Suppressor macrophage (primary cell): ENCODE data around the gene TSPAN2.
A peak's percentile ranks its signal among the peaks of the same experiment; 100 is the strongest.

Source experiments
- DNase-seq, 4 experiments: peaks; one replicate each; pipeline ENCODE4 v3.0.0-alpha.2; 2020 to 2022

The TSPAN2 gene

DNA sequence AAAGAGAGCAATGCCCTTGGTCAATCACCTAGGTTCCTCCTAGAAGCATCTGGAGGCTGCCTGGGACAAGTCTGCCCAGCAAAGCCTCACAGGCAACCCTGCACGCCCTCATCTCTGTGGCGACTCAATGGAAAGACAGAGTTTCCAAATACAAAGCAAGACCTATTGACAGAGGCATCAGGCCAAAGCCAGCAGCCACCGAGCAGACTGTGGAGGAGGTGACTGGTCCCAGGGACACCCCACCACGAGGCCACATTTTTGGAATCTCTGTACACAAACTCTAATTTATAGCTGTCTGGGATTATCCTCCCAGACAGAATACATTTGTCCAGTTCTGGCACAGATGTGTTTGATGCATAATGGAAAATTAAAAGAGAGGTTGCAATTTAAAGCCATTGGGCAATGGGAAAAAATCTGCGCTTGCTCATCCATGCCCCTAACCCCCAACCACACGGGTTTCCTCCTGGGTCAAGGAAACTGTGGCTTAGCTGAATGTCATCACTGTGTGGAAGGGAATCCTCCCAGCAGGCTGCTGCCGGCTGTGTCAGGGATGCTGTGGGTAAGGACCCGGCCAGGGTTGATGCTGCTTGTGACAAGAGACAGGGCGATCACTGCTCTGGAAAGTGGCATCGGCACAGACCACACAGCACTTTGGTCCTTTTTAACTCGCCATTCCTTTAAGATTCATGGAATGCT is 14.3 kb downstream of the TSPAN2 start:
- DNase-seq = no peak

DNA sequence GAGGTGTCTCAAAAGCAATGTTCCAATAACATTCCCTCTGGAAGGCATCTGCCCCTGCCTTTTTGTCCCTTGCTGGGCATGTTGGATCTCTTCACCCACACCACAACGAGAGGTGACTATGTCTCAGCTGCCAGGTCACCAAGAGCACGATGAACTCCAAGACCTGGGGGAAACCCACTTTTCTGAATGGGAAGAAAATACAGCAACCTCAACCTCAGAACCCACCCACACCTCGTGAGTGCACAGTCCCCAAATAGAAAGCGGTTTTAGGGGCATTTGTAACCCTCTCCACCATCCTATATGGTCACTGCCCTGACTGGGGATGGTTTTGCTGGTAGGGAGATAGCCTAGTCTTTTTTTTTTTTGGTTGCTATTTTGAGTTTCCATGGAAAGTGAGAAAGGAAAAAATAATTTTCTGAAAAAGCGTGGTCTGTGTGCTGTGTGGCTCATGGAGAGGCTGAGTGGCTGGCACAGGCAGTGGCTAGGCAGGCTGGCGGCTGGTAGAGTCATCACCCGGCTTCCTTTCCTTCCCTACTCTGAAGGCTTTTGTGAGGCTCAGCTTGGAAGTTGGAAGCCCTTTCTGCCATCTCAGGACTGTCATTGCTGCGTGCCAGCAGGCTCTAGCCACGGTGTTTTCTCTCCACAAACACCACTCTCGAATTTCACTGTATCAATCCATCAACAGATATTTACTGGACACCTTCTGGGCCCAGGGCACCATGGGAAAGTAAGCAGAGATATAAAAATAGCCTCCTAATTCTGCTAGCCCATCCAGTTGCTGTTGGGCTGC is 15.8 kb downstream of the TSPAN2 start:
- no peak for DNase-seq

DNA sequence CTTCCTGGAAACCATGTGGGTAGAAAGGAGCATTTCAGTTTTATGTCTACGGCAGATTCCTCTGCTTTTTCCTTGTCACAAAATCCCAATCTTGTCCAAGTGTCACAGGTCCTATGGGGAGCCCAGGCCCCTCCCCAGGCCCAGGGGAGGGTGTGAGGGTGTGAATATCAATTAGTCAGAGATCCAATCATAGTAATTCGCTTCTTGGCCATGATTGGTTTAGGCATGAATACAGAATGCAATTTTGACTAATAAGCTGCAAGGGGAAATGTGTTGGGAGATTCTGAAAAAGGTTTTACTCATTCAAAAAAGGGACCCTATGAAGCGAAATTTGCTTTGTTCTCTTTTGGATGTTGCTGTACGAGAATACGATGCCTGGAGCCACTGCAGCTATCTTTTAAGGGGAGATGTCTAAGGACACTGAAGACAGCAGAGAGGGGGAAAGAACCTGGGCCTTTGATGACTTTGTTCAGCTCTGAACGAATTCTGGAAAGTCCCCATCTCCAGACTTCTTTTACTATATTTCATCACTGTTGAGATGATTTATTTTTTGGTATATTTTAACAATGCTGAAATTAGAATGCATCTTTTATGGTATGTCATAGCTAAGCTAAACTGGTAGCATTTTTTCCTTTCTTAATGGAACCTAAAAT is 18.2 kb downstream of the TSPAN2 start:
- no peak for DNase-seq

DNA sequence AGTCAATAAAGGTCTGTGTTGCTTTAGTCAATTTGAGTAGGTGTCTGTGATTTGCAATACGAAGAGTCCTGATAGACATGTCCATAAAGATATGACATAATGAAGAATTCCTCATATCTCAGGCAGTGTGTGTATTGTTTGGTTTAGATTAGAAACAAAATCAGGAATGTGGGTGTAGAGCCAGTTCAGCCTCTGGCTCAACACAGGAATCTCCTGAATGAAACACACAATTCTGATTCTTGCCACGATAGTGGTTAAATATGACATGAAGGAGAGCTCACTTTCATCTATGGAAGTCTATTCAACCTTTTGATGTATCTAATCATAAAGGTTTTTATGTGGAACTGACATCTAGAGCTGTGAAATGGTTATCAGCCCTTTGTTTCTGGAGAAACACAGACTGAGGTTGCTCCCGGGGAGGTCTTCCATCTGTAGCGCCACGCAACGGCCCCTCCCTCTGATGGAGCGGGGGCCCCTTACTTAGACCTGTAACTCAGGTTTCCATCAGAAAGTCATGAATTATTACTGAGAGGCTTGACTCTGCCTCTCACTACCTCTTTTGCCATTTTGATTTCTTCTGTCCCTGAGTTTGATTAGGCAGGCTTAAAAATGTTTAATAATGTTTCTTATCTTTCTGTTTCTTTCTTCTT is 19.5 kb downstream of the TSPAN2 start:
- no peak for DNase-seq

DNA sequence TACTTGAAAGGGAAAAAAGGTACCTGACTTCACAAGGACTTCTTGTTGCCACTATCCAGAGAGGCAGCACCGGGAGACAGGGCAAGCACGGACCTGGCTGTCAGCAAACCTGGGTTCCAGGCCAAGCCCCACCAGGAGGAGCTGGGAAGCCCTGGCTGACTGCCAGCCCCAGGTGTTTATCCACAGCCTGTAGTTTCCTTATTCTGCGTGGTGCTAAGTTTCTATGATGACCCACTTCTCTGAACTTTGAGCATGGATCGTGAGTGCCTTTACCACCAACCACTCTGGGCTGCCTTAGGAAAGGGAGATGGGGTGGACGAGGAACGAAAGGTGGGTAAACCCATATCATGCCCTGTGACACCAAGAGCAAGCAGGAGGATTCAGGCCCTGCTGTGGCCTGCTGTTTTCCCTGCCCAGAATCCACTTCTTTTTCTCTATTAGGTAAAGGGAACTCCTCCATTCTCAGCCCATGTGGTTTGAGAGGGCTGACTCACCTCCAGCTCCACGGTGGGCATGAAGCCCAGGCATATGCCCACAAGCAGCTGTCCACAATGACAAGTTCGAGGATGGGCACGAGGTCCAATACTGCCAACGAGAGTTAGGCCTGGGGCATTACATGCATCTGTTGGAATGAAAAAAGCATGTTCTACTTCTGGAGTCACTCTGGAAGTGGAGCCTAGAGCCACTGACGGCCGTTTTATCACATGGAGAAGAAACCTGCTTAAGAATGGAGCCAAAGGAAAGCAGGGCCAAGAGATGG is 20.3 kb downstream of the TSPAN2 start:
- DNase-seq = no peak

DNA sequence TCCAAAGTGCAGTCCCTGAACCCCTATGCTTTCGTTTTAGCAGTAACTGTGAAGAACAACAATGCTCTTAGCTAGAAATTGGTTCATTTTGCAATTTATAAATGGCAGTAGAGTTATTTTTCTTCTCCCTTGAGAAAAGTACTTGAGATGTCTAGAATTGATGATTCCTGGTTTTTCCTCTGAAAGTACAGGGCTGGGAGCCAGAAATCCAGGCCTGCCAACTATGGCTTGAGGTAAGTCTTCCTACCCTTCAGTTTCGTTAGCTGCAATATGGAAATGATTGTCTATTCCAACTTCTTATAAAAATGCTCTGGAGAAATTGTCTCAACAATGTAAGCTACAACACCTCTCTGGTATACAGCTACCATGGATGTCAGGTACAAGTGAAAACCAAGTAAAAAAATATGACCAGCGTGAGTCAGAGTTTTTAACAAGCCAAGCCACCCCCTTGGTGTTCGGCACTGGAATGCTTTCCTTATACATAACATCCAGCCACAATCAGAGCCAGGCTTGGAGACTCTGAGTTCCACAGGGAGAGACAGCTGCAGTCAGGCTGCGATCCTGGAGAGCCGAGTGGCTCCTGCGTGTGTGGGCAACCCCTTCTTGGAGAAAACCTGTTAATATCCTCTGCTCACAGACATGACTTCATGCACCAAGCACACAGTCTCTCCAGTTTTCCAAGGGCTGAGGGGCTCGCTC is 22.0 kb downstream of the TSPAN2 start:
- DNase-seq = no peak

DNA sequence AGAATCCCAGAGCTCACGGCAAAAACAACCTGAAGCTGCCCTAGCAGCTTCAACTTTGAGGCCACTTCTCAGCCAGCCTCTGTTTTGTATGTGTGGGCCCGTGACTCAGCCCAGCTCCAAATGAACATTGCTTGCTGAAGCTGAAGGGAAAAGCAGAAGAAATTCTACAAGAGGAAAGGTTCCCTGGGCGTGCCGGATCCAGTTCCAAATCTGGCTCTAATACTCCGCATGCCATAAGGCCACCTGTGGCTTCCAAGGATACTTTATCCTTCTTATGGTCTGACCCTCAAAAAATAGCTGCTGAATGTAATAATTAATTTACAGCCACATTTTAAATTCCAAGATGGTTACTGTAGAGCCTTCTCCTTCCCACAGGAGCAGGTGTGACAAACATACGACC is 24.3 kb downstream of the TSPAN2 start:
- DNase-seq = no peak

DNA sequence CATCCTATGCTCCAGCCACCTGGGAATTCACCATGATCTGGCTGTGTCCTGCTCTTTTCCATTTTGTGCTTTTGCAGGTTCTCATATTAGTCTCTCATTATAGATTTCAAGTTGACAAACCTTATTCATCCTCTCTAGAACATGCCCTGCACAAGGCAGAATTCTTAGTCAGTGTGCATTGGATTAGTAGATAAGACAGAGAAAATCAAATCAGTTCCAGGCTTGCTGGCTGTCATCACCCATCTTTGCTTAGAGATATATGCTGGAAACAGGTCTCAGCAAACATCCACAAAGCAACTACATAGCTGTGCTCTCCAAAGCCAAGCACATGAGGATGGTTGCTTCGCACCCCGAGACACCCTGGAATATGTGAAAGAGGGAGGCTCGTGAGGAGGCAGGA is 24.8 kb downstream of the TSPAN2 start:
- DNase-seq = no peak

DNA sequence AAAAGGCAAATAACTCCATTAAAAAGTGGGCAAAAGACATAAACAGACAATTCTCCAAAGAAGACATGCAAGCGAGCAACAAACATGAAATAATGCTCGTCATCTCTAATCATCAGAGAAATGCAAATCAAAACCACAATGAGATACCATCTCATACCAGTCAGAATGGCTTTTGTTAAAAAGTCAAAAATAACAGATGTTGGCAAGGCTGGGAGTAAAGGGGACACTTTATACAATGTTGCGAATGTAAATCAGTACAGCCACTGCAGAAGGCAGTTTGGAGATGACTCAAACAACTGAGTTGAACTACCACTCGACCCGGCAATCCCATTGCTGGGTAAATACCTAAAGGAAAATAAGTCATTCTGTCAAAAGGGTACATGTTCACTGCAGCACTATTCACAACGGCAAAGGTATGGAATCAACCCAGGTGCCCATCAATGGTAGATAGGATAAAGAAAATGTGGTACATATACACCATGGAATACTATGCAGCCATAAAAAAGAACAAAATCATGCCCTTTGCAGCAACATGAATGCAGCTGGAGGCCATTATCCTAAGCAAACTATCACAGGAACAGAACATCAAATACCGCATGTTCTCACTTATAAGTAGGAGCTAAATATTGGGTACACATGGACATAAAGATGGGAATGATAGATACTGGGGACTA is 25.9 kb downstream of the TSPAN2 start:
- no peak for DNase-seq

DNA sequence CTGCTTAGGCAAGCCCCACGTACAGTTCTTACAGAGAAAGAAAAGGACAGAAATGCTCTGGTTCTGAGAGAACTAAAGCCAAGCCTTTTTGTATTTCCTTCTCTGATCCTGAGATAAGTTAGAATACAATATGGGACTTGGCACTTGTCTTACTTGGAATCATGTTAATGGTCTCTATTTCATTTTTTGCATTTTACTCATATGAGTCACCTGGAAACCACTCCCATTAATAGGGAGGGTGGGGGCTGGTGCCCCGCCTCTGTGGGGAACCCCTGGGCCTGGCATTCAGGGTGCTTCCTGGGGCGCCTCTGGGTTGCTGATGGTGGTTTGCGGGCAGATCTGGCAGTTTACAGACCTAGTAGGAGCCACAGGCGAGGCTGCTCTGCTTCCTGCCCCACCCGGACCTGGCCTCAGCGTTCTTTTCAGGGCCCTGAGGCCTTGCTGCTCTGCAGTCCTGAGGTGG is 26.7 kb downstream of the TSPAN2 start:
- DNase-seq = no peak

DNA sequence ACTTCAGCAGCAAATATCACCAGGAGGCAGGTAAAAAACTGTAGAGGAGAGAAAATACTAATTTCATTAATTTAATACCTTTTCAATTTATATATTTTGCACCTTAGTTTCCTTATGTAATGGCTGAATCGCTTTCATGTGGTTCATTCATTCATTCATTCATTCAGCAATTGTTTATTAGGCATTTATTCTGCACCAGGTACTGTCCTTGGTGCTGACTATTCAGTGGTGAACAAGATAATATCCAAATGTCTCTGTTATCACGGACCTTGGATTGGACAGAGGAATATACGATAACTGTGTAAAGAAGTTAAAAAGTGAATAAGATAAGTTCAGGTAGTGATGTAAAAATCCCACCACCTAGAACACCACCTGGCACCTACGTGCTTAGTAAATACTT is 28.8 kb downstream of the TSPAN2 start:
- DNase-seq = peak in 1 of 4 experiments; percentile 16

DNA sequence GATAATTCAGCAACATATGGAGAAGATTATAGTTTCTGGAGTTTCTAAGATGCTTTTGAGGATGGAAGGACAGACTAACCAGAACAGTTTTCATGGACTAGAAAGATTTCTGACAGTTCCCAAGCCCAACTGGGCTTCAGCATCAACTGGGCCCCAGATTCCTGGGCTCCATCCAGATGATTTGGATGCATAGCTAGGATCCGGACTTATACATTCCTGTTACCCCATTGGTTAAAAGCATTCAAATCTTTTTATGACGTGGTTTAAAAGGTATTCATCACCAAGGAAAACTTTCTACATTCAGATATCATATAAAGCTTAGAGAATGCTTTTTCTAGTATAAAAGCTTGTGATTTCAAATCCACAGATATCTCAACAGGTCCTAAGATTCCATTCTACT is 30.0 kb downstream of the TSPAN2 start:
- DNase-seq = no peak

DNA sequence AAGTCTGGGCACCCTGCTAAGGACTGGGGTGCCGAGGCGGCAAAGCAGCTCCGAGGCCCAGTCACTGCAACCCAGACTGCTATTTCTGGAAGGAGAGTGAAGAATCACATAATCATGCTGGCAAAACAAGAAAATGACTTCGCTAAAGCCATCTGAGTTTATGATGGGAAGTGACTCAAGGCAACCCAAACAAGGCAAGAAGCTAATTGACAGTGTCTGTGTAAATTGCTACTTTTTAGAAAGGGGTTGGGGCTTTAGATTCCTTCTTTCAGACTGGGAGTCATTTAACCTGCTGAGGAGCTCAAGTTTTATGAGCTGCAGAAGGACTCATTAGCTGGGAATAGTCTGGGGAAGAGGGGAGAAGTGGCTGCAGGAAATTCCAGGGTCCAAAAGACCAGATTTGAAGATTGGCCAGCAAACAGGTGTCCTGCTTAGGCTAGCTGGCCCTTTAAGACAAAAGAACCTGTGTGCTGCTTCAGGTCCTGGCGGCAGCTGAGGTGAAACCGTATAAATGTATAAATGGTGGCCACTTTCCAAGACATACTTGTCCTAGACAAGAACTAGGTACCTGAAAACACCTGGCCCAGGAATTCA is 31.5 kb downstream of the TSPAN2 start:
- DNase-seq = no peak

DNA sequence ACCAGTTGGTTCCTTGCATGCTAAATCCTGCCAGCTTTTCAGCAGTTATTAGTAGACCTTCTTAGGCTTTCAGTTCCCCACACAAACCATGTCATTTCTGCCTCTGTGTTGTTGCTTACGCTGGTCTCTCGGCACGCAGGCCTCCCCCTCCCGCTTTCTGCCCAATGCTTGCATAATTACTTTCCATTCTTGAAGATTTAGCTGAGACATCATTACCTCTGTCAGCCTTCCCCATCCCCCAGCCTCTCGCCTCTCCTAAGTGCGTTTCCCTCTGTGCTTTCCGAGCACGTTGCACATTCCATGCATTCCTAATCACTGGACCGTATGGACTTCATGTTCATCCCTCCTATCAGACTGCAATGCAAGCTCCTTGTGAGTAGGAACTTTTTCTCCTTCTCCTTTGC is 32.9 kb downstream of the TSPAN2 start:
- peak; percentile 68 to 82 (median 80) for DNase-seq

DNA sequence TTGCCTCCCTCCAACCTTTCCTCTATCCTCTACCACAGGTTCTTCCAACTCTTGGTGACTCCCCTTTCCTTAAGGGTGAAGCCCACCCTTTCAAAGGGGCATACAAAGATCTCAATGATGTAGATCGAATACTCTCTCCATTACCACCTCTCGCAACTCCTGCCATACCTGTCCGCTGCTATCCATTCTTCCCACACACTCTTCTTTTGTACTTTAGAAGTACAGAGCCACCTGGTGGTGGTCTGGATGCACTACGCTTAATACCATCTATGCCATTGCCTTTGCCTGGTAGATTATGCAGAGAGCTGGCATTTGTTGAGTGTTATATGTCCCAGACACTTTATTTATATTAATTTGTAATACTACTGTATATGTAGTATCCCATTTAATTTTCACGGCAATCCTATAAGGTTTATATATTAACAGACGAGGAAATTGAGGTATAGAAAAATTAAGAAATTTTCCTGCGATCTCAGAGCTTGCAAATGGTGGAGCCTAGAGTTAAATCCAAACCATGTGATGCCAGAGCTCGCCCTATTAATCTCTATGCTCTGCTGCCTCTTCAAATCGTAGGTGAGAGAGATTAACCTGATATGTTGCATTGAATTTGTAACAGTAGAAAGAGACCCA is 36.7 kb downstream of the TSPAN2 start:
- DNase-seq = peak; percentile 63 to 80 (median 70)

DNA sequence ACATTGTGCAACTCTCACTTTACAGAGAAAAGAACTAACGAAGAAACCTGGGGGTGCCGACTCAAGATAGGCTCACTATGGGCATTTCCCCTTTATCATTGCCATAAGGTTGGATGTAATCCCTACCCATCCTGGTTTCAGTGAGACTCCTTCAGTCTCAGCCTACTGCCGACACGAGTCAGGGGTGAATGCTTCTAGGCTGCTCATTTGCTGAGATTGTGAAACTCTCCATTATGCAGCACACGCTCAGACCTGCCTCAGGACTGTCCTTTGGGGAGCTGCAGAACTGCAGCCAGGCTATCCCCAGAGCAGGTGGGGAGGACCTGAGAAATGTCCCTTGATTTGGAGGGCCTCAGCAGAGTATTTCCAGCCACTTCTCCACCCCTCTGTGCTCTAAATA is 37.5 kb downstream of the TSPAN2 start:
- no peak for DNase-seq

DNA sequence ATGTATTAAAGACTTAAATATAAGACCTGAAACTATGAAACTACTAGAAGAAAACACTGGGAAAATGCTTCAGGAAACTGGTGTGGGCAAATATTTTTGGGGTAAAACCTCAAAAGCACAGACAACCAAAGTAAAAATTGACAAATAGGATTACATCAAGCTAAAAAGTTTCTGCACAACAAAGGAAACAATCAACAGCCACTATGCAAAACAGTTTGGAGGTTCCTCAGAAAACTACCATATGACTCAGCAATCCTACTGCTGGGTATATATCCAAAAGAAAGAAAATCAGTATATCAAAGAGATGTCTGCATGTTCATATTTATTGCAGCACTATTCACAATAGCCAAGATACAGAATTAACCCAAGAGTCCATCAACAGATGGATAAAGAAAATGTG is 42.6 kb downstream of the TSPAN2 start:
- peak in 1 of 4 experiments; percentile 8 for DNase-seq

DNA sequence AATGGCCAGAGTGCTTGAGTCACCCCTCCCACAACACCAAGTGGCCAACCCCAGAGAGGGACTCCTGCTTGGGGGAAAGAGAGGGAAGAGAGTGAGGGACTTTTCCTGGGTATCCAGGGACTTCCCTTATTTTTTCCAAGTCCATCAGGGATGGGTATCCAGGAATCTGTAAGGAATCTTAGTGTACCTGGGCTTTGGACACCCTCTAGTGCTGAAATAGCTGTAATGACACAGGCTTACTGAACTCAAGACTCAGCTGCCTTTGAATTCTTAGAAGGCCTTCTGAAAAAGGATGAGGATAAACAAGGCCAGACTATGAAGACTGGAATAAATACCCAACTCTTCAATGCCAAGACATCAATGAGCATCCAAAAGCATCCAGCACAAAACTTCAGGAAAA is 47.6 kb downstream of the TSPAN2 start:
- no peak for DNase-seq

DNA sequence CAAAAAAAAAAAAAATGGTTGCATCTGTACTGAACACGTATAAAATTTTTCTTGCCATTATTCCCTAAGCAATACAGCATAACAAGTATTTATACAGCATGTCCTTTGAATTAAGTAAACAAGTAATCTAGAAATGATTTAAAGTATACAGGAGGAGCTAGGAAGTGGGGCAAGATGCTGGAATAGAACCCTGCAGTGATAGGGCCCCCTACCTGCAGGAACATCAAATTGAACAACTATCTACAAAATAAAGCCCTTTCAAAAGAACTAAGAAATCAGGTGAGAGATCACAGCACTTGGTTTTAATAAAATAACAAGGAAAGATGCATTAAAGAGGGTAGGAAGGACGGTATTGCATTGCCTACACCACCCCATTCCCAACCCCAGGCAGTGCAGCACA is 48.8 kb downstream of the TSPAN2 start:
- DNase-seq = no peak

DNA sequence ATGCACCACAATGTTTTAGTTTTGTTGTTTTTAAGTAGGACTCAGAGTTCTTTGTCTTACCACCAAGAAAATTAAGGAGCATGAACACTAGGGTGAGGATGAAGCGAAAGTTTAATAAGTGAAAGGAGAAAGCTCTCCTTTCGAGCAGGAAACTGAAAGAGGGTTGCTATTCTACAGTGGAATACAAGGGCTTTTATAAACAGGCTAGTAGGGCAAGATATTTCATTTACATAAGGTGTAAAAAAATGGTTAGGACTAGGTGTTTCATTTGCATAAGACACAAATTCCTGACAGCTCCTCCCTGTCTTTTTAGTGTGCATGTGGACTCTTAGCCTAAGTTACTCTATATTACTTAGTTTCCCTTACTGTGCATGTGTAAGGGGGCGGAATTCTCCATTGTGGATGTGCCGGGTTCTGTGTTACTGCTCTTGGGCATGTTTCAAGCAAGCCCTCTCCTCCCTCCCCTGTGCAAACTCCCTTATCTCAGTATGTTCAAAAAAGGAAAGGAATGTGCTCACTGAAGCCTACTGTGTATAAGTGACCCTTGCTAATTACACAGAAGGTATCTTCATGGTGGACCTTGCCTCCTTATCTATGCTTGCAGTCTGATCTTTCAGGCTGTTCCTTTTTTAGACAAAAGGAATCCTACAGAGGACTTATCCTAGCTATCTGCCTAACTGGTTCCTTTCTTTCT is 52.3 kb downstream of the TSPAN2 start:
- no peak for DNase-seq
